ENCODE data around the gene CPB2.

The CPB2 gene

DNA sequence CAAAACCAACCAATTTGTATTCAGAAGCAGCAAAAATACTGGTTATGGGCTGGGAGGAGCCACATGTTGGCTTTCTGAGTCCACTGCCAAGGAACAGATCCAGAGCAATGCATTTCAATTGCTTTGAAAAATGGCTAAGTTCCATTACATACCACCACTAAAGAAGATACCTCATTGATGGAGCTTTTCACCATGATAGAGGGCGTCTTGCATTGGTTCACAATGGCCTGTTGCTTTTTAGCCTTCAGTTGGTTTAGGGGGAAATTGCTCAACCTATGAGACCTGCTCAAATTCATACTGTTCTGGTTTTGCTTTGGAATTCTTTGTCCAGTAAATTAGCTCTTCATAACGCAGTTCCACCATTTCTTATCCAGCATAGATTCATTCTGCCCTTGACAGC lies 21.2 kb upstream of the CPB2 start:
- no peak for ATAC-seq
- TF ChIP-seq, protein P1, sequence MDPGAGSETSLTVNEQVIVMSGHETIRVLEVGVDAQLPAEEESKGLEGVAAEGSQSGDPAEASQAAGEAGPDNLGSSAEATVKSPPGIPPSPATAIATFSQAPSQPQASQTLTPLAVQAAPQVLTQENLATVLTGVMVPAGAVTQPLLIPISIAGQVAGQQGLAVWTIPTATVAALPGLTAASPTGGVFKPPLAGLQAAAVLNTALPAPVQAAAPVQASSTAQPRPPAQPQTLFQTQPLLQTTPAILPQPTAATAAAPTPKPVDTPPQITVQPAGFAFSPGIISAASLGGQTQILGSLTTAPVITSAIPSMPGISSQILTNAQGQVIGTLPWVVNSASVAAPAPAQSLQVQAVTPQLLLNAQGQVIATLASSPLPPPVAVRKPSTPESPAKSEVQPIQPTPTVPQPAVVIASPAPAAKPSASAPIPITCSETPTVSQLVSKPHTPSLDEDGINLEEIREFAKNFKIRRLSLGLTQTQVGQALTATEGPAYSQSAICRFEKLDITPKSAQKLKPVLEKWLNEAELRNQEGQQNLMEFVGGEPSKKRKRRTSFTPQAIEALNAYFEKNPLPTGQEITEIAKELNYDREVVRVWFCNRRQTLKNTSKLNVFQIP (CRISPR knock-in tag; IDR thresholded peaks at IDR 0.05; ENCODE audit: borderline replicate concordance, low read depth) = no peak
- TF ChIP-seq BACH2 (CRISPR knock-in tag; IDR thresholded peaks at IDR 0.05; ENCODE audit: borderline replicate concordance) (no peak), RARB (CRISPR knock-in tag; IDR thresholded peaks at IDR 0.05) (no peak), ZNF565 (CRISPR knock-in tag; conservative IDR thresholded peaks at IDR 0.05; ENCODE audit: low read depth) (no peak), ZNF70 (CRISPR knock-in tag; IDR thresholded peaks at IDR 0.05) (no peak), ARNTL (CRISPR knock-in tag; IDR thresholded peaks at IDR 0.05; ENCODE audit: borderline replicate concordance, low read depth) (no peak), ZNF8 (CRISPR knock-in tag; IDR thresholded peaks at IDR 0.05) (no peak), SNAI2 (CRISPR knock-in tag; IDR thresholded peaks at IDR 0.05) (no peak), PPARA (CRISPR knock-in tag; IDR thresholded peaks at IDR 0.05; ENCODE audit: borderline replicate concordance) (no peak), ZFP3 (CRISPR knock-in tag; IDR thresholded peaks at IDR 0.05) (no peak), TOX (CRISPR knock-in tag; IDR thresholded peaks at IDR 0.05; ENCODE audit: borderline replicate concordance) (no peak), ESRRG (CRISPR knock-in tag; IDR thresholded peaks at IDR 0.05) (no peak), TCF4 (CRISPR knock-in tag; IDR thresholded peaks at IDR 0.05; ENCODE audit: borderline replicate concordance) (no peak), OSR1 (CRISPR knock-in tag; IDR thresholded peaks at IDR 0.05) (no peak), GLIS3 (CRISPR knock-in tag; IDR thresholded peaks at IDR 0.05) (no peak), CSDC2 (CRISPR knock-in tag; IDR thresholded peaks at IDR 0.05) (no peak)
- TF ChIP-seq, protein P2, sequence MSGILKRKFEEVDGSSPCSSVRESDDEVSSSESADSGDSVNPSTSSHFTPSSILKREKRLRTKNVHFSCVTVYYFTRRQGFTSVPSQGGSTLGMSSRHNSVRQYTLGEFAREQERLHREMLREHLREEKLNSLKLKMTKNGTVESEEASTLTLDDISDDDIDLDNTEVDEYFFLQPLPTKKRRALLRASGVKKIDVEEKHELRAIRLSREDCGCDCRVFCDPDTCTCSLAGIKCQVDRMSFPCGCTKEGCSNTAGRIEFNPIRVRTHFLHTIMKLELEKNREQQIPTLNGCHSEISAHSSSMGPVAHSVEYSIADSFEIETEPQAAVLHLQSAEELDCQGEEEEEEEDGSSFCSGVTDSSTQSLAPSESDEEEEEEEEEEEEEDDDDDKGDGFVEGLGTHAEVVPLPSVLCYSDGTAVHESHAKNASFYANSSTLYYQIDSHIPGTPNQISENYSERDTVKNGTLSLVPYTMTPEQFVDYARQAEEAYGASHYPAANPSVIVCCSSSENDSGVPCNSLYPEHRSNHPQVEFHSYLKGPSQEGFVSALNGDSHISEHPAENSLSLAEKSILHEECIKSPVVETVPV (CRISPR knock-in tag; IDR thresholded peaks at IDR 0.05) = no peak
- TF ChIP-seq, protein P3, sequence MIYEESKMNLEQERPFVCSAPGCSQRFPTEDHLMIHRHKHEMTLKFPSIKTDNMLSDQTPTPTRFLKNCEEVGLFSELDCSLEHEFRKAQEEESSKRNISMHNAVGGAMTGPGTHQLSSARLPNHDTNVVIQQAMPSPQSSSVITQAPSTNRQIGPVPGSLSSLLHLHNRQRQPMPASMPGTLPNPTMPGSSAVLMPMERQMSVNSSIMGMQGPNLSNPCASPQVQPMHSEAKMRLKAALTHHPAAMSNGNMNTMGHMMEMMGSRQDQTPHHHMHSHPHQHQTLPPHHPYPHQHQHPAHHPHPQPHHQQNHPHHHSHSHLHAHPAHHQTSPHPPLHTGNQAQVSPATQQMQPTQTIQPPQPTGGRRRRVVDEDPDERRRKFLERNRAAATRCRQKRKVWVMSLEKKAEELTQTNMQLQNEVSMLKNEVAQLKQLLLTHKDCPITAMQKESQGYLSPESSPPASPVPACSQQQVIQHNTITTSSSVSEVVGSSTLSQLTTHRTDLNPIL (CRISPR knock-in tag; IDR thresholded peaks at IDR 0.05; ENCODE audit: low read depth) = no peak
- TF ChIP-seq, protein P4, sequence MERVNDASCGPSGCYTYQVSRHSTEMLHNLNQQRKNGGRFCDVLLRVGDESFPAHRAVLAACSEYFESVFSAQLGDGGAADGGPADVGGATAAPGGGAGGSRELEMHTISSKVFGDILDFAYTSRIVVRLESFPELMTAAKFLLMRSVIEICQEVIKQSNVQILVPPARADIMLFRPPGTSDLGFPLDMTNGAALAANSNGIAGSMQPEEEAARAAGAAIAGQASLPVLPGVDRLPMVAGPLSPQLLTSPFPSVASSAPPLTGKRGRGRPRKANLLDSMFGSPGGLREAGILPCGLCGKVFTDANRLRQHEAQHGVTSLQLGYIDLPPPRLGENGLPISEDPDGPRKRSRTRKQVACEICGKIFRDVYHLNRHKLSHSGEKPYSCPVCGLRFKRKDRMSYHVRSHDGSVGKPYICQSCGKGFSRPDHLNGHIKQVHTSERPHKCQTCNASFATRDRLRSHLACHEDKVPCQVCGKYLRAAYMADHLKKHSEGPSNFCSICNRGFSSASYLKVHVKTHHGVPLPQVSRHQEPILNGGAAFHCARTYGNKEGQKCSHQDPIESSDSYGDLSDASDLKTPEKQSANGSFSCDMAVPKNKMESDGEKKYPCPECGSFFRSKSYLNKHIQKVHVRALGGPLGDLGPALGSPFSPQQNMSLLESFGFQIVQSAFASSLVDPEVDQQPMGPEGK (CRISPR knock-in tag; IDR thresholded peaks at IDR 0.05; ENCODE audit: borderline replicate concordance) = no peak
- TF ChIP-seq, protein P5, sequence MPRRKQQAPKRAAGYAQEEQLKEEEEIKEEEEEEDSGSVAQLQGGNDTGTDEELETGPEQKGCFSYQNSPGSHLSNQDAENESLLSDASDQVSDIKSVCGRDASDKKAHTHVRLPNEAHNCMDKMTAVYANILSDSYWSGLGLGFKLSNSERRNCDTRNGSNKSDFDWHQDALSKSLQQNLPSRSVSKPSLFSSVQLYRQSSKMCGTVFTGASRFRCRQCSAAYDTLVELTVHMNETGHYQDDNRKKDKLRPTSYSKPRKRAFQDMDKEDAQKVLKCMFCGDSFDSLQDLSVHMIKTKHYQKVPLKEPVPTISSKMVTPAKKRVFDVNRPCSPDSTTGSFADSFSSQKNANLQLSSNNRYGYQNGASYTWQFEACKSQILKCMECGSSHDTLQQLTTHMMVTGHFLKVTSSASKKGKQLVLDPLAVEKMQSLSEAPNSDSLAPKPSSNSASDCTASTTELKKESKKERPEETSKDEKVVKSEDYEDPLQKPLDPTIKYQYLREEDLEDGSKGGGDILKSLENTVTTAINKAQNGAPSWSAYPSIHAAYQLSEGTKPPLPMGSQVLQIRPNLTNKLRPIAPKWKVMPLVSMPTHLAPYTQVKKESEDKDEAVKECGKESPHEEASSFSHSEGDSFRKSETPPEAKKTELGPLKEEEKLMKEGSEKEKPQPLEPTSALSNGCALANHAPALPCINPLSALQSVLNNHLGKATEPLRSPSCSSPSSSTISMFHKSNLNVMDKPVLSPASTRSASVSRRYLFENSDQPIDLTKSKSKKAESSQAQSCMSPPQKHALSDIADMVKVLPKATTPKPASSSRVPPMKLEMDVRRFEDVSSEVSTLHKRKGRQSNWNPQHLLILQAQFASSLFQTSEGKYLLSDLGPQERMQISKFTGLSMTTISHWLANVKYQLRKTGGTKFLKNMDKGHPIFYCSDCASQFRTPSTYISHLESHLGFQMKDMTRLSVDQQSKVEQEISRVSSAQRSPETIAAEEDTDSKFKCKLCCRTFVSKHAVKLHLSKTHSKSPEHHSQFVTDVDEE (CRISPR knock-in tag; IDR thresholded peaks at IDR 0.05) = no peak

DNA sequence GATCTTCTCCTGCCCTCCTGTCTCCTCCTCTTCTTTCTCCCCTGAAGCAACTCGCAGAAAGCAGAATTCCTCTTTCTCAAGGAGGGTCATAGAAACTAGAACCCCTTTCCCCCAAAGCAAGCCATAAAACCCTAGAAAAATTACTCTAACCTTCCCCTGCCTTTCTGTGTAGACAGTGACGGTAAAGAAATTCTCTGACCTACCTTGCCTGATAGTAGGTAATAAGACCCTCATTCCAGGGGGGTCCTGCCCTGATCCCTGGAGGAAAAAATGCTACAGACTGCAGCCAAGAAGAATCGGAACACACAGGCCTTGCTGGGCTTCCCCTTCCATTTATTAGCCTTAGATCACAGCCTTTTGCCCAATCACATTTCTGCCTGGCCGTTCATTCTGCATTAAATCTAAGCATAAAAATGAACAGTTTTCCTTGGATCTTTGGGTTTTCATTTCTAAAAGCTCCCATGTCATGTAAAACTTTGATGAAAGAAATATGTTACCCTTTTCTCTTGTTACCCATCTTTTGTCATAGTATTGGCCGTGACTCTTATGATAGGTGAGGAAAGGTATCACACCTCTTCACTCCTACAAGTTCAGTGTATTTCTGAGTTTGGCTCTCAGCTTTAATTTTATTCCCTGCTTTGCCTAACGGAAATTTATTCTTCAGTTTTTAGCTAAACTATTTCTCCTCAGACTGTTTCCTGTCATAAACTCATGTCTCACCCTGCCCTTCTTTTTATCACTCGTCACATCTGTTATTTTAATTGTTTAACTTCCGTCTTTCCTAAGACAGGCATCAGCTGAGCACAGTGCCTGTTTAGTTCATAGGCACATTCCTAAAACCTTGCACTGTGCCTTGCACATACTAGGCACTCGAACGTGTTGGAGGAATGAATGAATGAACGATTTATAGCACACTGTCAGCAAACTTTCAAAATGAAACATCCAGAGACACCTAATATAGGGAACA lies 20.4 kb upstream of the CPB2 start:
- ATAC-seq = no peak

More for the DNA sequence above, 20.4 kb upstream of the CPB2 start:
- TF ChIP-seq ZC3H10 (CRISPR knock-in tag; IDR thresholded peaks at IDR 0.05) = no peak
- TF ChIP-seq ARNTL (CRISPR knock-in tag; IDR thresholded peaks at IDR 0.05; ENCODE audit: borderline replicate concordance, low read depth) = no peak
- no peak for TF ChIP-seq TOX (CRISPR knock-in tag; IDR thresholded peaks at IDR 0.05; ENCODE audit: borderline replicate concordance)
- TF ChIP-seq RARB (CRISPR knock-in tag; IDR thresholded peaks at IDR 0.05) = no peak
- TF ChIP-seq, protein P1 (CRISPR knock-in tag; IDR thresholded peaks at IDR 0.05; ENCODE audit: borderline replicate concordance, low read depth) = no peak
- no peak for TF ChIP-seq CSDC2 (CRISPR knock-in tag; IDR thresholded peaks at IDR 0.05)
- no peak for TF ChIP-seq TCF4 (CRISPR knock-in tag; IDR thresholded peaks at IDR 0.05; ENCODE audit: borderline replicate concordance)
- no peak for TF ChIP-seq ZFP3 (CRISPR knock-in tag; IDR thresholded peaks at IDR 0.05)
